SH-SY5Y (cell line): ENCODE data around the gene WFIKKN1.

ENCODE experiments used
- GATA2 ChIP-seq: IDR thresholded peaks from 2 replicates; pipeline ENCODE4 v1.6.1; 2011; ENCODE audit warnings: mild to moderate bottlenecking, low read depth, low read length
- GATA3 ChIP-seq: IDR thresholded peaks from 2 replicates; pipeline ENCODE4 v1.6.1; 2011; ENCODE audit warnings: low read depth, mild to moderate bottlenecking, low read length, moderate library complexity

GRCh38 chr16:631808-632358 is 1.1 kb downstream of the WFIKKN1 start:
- TF ChIP-seq GATA3 (no peak), GATA2 (no peak)
